ENCODE results near the gene LCE3D. TPM values are rescaled to one million over a fixed set of nuclear protein-coding genes. Genes with fewer than 3 reads are reported as not detected.
"Not testable (repeated sequence)": the region's sequence is repeated elsewhere in the genome, so short reads cannot be mapped to it uniquely, and the experiment has no call there.

LCE3D gene
- total and polyA plus RNA-seq, 9 of the 15 experiments (the other 6 are each of a cell fraction or from before 2014, with no cell fraction given) = not detected

DNA sequence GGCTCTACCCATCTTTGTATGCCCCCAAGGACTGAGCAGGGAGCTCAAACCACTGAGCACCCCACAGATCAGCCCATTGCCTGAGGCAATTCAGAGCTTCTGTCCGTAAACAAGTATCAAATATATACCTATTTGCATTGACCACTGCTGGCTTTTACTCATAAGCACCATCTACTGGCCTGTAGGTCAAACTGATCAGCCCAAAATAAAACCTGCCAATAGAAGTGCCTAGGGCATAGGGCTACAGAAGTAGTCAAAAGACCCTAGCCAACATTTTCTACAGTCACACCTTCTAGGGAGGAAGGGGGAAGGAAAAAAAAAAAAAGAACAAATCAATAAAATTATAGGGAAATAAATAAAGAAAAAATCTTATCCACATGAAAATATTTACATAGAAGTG is 5.3 kb upstream of the LCE3D start:
- H3K9ac ChIP-seq (ENCODE audit: insufficient read depth in 1 of 2, low read depth in 2 of 2, low read length in 2 of 2) = no peak overlapping the region
- no peaks in the 10 kb centered on the region for H3K27me3 ChIP-seq (ENCODE audit: control insufficient read depth in 2 of 2, insufficient read depth in 2 of 2, low read length in 2 of 2)
- H3K9me1 ChIP-seq (ENCODE audit: control insufficient read depth, insufficient read depth, low read length) = no peaks in the 10 kb centered on the region
- no peak overlapping the region for H3K27ac ChIP-seq (ENCODE audit: extremely low read depth, low read depth, low read length)
- WGBS (ENCODE audit: insufficient coverage, low coverage, missing lambda C conversion rate) = 0% methylated on average over 1 of the region's 1 CpG
- in situ Hi-C loops (cut with MboI) = no loop called here
- ChIA-PET CTCF (ENCODE audit: low intra/inter-chr PET ratio) (no interaction called here), POLR2A (no interaction called here)
- no peaks in the 10 kb centered on the region for H3K36me3 ChIP-seq (ENCODE audit: control insufficient read depth, insufficient read depth, low read length)
- intact Hi-C loops (cut with micrococcal nuclease) = no loop called here
- H3K79me2 ChIP-seq (ENCODE audit: control insufficient read depth, insufficient read depth, low read length) = no peaks in the 10 kb centered on the region
- no peak overlapping the region for H2AFZ ChIP-seq (ENCODE audit: low read depth, low read length)
- no peak overlapping the region for H3K4me3 ChIP-seq
- H4K20me1 ChIP-seq (replicated peaks; ENCODE audit: control insufficient read depth, insufficient read depth, low read length) = no peaks in the 10 kb centered on the region
- no peaks in the 10 kb centered on the region for H3K4me1 ChIP-seq (replicated peaks in 1 of 2; ENCODE audit: control insufficient read depth in 2 of 2, insufficient read depth in 2 of 2, low read length in 2 of 2)
- H3K9me3 ChIP-seq (replicated peaks; ENCODE audit: control insufficient read depth, insufficient read depth, low read depth, low read length) = no peaks in the 10 kb centered on the region
- H3K4me2 ChIP-seq (ENCODE audit: insufficient read depth, low read length) = no peak overlapping the region
- ATAC-seq (no peak), DNase-seq (ENCODE audit: extremely low read depth in 1 of 4, low spot score in 3 of 4) (no peak), FAIRE-seq (no peak)
- TF ChIP-seq ATF7 (IDR thresholded peaks at IDR 0.05) (no peak), ZNF217 (CRISPR knock-in tag; IDR thresholded peaks at IDR 0.05) (no peak)
- TF ChIP-seq, protein P1, sequence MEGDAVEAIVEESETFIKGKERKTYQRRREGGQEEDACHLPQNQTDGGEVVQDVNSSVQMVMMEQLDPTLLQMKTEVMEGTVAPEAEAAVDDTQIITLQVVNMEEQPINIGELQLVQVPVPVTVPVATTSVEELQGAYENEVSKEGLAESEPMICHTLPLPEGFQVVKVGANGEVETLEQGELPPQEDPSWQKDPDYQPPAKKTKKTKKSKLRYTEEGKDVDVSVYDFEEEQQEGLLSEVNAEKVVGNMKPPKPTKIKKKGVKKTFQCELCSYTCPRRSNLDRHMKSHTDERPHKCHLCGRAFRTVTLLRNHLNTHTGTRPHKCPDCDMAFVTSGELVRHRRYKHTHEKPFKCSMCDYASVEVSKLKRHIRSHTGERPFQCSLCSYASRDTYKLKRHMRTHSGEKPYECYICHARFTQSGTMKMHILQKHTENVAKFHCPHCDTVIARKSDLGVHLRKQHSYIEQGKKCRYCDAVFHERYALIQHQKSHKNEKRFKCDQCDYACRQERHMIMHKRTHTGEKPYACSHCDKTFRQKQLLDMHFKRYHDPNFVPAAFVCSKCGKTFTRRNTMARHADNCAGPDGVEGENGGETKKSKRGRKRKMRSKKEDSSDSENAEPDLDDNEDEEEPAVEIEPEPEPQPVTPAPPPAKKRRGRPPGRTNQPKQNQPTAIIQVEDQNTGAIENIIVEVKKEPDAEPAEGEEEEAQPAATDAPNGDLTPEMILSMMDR (IDR thresholded peaks at IDR 0.05 in 2 of 3, conservative IDR thresholded peaks at IDR 0.05 in 1 of 3; ENCODE audit: insufficient read depth in 2 of 3, low read depth in 1 of 3, low read length in 3 of 3) = 0 out of 6 replicates have a peak, but pooled peaks of 1 of the 3 experiments have one; percentile 4
- no TSS peak for BruUV-seq (replicated peaks)

DNA sequence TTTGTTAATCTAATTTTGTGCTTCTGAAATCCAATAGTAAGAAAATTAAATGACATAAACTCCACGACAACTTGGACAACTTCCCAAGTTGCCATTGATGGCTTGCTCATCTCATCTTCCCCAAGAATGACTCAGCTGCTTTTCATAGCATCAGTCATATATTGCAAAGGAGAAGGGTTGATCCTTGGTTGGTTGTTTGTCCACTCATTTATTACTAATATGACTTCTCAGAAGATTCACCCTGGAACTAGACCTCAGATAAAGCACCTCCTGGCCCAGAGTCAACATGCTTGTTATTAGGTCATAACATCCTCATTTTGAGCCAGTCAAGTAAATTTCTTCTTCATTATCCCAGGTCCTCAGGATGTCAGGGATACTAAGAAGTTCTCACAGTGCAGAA is 2.3 kb upstream of the LCE3D start:
- FAIRE-seq = no peak
- WGBS (ENCODE audit: insufficient coverage, low coverage, missing lambda C conversion rate) = 0% methylated on average over 1 of the region's 1 CpG

GRCh38 chr1:152579526-152579925 is 790 bp downstream of the LCE3D start:
- H4K20me1 ChIP-seq (replicated peaks; ENCODE audit: control insufficient read depth, insufficient read depth, low read length); DNase-seq (ENCODE audit: extremely low read depth in 1 of 4, low spot score in 3 of 4); H3K36me3 ChIP-seq (ENCODE audit: control insufficient read depth, insufficient read depth, low read length); intact Hi-C loops (cut with micrococcal nuclease); H3K79me2 ChIP-seq (ENCODE audit: control insufficient read depth, insufficient read depth, low read length); H3K27ac ChIP-seq (ENCODE audit: extremely low read depth, low read depth, low read length); POLR2A ChIA-PET; BruUV-seq (replicated peaks); CTCF ChIA-PET (ENCODE audit: low intra/inter-chr PET ratio); ATAC-seq; H3K4me3 ChIP-seq; H3K9me1 ChIP-seq (ENCODE audit: control insufficient read depth, insufficient read depth, low read length); FAIRE-seq; H2AFZ ChIP-seq (ENCODE audit: low read depth, low read length); H3K9me3 ChIP-seq (replicated peaks; ENCODE audit: control insufficient read depth, insufficient read depth, low read depth, low read length); H3K9ac ChIP-seq (ENCODE audit: insufficient read depth in 1 of 2, low read depth in 2 of 2, low read length in 2 of 2); in situ Hi-C loops (cut with MboI); H3K27me3 ChIP-seq (ENCODE audit: control insufficient read depth in 2 of 2, insufficient read depth in 2 of 2, low read length in 2 of 2); H3K4me2 ChIP-seq (ENCODE audit: insufficient read depth, low read length); H3K4me1 ChIP-seq (replicated peaks in 1 of 2; ENCODE audit: control insufficient read depth in 2 of 2, insufficient read depth in 2 of 2, low read length in 2 of 2): not testable (repeated sequence)
- 0% methylated on average over 8 of the region's 9 CpGs for WGBS (ENCODE audit: insufficient coverage, low coverage, missing lambda C conversion rate)

More for the DNA sequence above, 2.3 kb upstream of the LCE3D start:
- Histone ChIP-seq H4K20me1 (replicated peaks; ENCODE audit: control insufficient read depth, insufficient read depth, low read length) (no peaks in the 10 kb centered on the region), H3K9me3 (replicated peaks; ENCODE audit: control insufficient read depth, insufficient read depth, low read depth, low read length) (no peaks in the 10 kb centered on the region), H3K27ac (ENCODE audit: extremely low read depth, low read depth, low read length) (no peak overlapping the region), H3K36me3 (ENCODE audit: control insufficient read depth, insufficient read depth, low read length) (no peaks in the 10 kb centered on the region), H3K4me2 (ENCODE audit: insufficient read depth, low read length) (no peak overlapping the region), H3K79me2 (ENCODE audit: control insufficient read depth, insufficient read depth, low read length) (no peaks in the 10 kb centered on the region), H2AFZ (ENCODE audit: low read depth, low read length) (no peak overlapping the region), H3K9me1 (ENCODE audit: control insufficient read depth, insufficient read depth, low read length) (no peaks in the 10 kb centered on the region), H3K4me3 (no peak overlapping the region), H3K9ac (ENCODE audit: insufficient read depth in 1 of 2, low read depth in 2 of 2, low read length in 2 of 2) (no peak overlapping the region), H3K4me1 (replicated peaks in 1 of 2; ENCODE audit: control insufficient read depth in 2 of 2, insufficient read depth in 2 of 2, low read length in 2 of 2) (no peaks in the 10 kb centered on the region), H3K27me3 (ENCODE audit: control insufficient read depth in 2 of 2, insufficient read depth in 2 of 2, low read length in 2 of 2) (no peaks in the 10 kb centered on the region)
- no TSS peak for BruUV-seq (replicated peaks)
- no peak for DNase-seq (ENCODE audit: extremely low read depth in 1 of 4, low spot score in 3 of 4)
- no peak for ATAC-seq
- intact Hi-C loops (cut with micrococcal nuclease) (no loop called here), in situ Hi-C loops (cut with MboI) (no loop called here)
- POLR2A ChIA-PET = interaction anchor here (0.6 kb wide), 1 partner anchor 53 kb away, joined by 3 read pairs; no protein-coding TSS in a partner anchor
- CTCF ChIA-PET (ENCODE audit: low intra/inter-chr PET ratio) = no interaction called here
- TF ChIP-seq FOXM1 (IDR thresholded peaks at IDR 0.05; ENCODE audit: low read depth) (no peak), FOXM1 (CRISPR knock-in tag; IDR thresholded peaks at IDR 0.05; ENCODE audit: low read depth) (no peak), MAFK (IDR thresholded peaks at IDR 0.05; ENCODE audit: low read length) (peak; percentile 38; the same call in 1 of the 2 replicates), NFE2 (IDR thresholded peaks at IDR 0.05; ENCODE audit: low read depth) (peak; percentile 50; the same call in 1 of the 2 replicates), NUFIP1 (IDR thresholded peaks at IDR 0.05; ENCODE audit: partially characterized antibody) (no peak), MAFG (tag; conservative IDR thresholded peaks at IDR 0.05) (peak; percentile 36), SIN3A (IDR thresholded peaks at IDR 0.05; ENCODE audit: borderline replicate concordance in 2 of 2, control insufficient read depth in 1 of 2, low read depth in 2 of 2, low read length in 2 of 2) (no peak), NCOR1 (IDR thresholded peaks at IDR 0.05) (no peak), NCOA1 (IDR thresholded peaks at IDR 0.05; ENCODE audit: low read depth) (no peak)
